Adipose tissue (tissue), 3 donors: ENCODE results near the gene MEGF11. TPM values are rescaled to one million over a fixed set of nuclear protein-coding genes. Genes with fewer than 3 reads are reported as not detected.
"Not testable (repeated sequence)": the region's sequence is repeated elsewhere in the genome, so short reads cannot be mapped to it uniquely, and the experiment has no call there.

Experiments used
- H3K27ac ChIP-seq: one replicate; pipeline ENCODE4 v1.5.1; 2013; ENCODE audit warnings: low read depth, low read length
- WGBS, 3 donors: extraction: QIAGEN DNeasy Blood & Tissue Kit; methylation state at CpG; one replicate each; pipeline ENCODE4 v1.1.7; 2013; 5-methylcytosine and 5-hydroxymethylcytosine counted together
- polyA plus RNA-seq, 3 donors: library from polyadenylated mRNA; stranded (reverse); fragments of 200-250 nt; gene quantifications; one replicate each; pipeline ENCODE4 v1.2.3, GENCODE V29; 2013
- donor health status: healthy with polysubstance abuse.
- donor health status: Bipolar disorder and iron deficiency.
- donor health status: healthy.

Gene MEGF11
- polyA plus RNA-seq, 3 donors = 0.01 to 0.22 TPM; not detected in 1

DNA sequence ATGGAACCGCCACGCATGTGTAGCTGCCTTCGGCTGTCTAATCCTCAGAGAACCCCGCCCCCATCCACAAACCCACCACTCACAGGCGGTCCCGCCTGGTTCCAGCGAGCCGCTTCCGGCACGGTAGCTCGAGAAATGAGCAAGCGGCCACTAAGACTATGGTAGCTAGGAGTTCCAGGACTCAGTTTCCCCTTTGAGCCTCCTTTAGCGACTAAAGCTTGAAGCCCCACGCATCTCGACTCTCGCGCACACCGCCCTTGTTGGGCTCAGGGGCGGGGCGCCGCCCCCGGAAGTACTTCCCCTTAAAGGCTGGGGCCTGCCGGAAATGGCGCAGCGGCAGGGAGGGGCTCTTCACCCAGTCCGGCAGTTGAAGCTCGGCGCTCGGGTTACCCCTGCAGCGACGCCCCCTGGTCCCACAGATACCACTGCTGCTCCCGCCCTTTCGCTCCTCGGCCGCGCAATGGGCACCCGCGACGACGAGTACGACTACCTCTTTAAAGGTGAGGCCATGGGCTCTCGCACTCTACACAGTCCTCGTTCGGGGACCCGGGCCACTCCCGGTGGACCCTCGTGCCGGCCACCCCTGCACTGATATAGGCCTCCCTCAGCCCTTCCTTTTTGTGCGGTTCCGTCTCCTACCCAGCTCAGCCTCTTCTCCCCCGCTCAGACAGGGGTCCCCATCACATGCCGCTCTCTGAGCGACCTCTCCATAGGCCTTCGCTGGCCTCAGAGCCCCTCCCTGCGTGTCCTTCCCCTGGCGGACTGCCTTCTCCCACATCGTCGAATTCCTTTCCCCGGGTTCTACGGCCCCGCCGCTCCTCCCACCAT is 384.2 kb downstream of the MEGF11 start, which contains the start of gene RAB11A:
RAB11A (plus strand) TSS at position 366 of the 828 bp plus-strand sequence; CDS start at position 461, 95 bp downstream.
- WGBS, 3 donors = 0 to 1% (median 0%) methylated on average over 56 to 62 of the region's 62 CpGs
- H3K27ac ChIP-seq = peak within 1 kb of the TSS; percentile 82

DNA sequence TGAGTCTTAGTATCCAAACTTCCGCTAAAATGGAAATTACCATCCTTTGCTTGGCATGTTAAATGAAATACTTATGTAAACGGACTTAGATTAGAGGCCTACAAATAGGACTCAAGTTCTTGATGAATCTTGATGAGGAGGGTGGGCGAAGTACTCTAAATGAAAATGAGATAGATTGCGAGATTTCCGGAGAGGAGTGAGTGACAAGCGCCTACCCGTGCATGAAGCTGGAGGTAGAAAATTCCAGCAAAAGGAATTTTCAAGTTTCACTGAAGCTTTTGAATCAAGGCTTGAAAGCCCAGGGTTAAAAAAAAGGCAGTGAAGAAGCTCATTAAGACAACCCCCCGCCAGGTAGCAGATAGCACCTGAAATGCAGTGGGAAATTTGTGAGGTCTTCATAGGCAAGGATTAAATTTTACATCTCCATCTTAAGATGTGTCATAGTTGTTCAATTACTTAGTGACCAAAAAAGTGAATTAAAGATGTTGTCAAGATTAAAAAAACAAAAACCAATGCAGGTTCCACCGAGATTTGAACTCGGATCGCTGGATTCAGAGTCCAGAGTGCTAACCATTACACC is 384.9 kb downstream of the MEGF11 start:
- 64 to 66% (median 66%) methylated on average over 11 of the region's 11 CpGs for WGBS, 3 donors
- no peak overlapping the region for H3K27ac ChIP-seq

DNA sequence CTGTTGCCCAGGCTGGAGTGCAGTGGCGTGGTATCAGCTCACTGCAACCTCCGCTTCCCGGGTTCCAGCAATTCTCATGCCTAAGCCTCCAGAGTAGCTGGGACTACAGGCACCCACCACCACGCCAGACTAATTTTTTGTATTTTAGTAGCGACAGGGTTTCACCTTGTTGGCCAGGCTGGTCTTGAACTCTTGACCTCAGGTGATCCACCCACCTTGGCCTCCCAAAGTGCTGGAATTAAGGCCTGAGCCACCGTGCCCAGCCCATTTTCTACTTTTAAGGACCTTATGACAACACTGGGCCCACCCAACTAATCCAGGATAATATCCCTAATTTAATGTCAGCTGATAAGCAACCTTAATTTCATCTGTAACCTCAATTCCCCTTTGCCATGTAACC is 385.6 kb downstream of the MEGF11 start:
- H3K27ac ChIP-seq = not testable (repeated sequence)
- WGBS, 3 donors = 95 to 96% (median 96%) methylated on average over 6 of the region's 6 CpGs

DNA sequence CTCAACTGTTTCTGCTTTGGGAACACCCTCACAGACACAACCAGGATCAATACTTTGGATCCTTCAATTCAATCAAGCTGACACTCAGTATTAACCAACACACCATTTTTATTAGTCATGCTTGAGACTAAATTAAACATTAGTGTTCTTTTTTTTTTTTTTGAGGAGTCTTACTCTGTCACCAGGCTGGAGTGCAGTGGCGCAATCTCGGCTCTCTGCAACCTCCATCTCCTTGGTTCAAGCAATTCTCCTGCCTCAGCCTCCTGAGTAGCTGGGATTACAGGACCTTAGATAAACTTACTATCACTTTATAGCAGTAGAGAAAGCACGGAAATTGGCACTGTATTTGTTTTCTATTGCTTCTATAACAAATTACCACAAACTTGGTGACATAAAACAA is 386.3 kb downstream of the MEGF11 start:
- 89 to 95% (median 92%) methylated on average over 3 of the region's 3 CpGs for WGBS, 3 donors

DNA sequence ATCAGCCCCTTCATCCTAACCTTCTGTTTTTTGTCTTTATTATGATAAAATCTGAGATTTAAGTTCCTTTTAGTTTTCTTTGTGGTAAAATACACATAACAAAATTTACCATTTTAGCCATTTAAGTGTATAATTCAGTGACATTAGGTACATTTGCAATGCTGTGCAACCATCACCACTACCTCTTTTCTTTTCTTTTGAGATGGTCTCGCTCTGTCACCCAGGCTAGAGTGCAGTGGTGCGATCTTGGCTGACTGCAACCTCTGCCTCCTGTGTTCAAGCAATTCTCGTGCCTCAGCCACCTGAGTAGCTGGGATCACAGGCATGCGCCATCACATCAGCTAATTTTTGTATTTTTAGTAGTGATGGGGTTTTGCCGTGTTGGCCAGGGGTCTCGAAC is 390.4 kb downstream of the MEGF11 start:
- 94 to 96% (median 95%) methylated on average over 6 of the region's 6 CpGs for WGBS, 3 donors
- no peak overlapping the region for H3K27ac ChIP-seq

More for the DNA sequence above, 386.3 kb downstream of the MEGF11 start:
- H3K27ac ChIP-seq = no peak overlapping the region

DNA sequence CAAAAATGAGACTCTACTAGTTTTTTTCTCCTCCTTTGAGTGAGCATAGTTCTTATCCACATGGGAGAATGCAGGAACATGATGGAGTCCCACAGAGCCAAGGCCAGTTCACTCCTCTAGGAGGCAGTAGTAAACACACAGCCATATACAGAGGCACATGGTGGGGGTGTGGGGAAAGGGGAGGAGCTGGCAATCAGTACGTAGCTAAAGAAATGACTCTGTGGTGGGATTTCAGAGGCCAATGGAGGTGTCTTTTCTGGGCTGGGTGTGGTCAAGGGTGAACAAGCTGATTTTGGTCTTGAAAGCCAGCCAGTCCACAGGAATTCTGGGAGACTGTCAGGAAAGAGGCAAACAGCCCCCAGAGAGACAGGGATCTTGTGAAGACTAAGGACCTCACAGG is 390.9 kb downstream of the MEGF11 start:
- no peak overlapping the region for H3K27ac ChIP-seq
- 11 to 27% (median 13%) methylated on average over 1 of the region's 1 CpG for WGBS, 3 donors

DNA sequence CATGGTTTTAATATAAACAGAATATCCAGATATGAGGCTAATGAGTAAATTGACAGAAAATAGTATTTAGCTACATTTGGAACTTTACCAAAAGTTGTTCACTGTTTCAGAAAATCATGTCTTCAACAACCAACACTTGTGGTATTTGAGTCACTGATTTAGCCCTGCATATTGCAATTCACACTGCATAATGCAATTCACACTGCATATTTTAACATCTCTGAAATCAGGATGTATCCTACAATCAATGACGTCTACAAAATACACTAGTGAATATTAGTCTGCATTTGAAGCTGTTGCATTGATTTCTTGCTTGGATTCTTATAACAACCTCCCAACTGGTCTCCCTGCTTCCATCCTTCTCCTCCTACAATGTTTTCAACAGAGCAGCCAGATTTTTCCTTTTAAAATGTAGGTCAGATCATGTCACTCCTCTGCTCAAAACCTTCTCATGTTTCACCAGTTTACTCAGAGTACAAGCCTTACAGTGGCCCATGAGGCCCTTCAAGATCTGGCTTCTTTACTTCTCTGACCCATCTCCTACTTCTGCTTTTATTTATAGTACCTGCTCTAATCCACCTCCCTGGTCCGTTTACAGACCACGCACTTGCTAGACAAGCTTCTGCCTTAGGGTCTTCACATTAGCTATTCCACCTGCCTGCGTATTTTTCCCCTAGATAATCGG is 395.7 kb downstream of the MEGF11 start:
- 63 to 82% (median 67%) methylated on average over 5 of the region's 5 CpGs for WGBS, 3 donors
- no peak overlapping the region for H3K27ac ChIP-seq

DNA sequence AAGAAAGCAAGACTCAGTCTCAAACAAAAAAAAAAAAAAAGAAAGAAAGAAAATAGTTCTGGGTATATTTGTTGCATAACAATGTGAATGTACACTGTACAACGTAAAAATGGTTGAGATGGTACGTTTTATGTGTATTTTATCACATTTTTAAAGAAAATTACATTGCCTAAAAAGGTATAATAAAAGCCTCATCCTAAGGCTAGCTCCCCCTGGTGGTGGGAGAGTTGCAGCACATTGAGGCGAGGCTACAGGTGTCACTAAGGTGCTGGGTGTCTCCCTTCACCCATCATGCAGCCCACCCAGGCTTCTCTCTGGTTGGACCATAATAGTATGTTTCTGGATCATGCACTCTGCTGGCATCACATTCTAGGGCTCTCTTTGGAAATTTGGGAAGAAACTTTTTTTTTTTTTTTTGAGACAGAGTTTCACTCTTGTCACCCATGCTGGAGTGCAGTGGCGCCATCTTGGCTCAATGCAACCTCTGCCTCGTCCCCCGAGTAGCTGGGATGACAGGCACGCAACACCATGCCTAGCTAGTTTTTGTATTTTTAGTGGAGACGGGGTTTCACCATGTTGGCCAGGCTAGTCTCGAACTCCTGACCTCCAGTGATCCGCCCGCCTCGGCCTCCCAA is 396.6 kb downstream of the MEGF11 start:
- WGBS, 3 donors = 65 to 69% (median 69%) methylated on average over 12 of the region's 12 CpGs

DNA sequence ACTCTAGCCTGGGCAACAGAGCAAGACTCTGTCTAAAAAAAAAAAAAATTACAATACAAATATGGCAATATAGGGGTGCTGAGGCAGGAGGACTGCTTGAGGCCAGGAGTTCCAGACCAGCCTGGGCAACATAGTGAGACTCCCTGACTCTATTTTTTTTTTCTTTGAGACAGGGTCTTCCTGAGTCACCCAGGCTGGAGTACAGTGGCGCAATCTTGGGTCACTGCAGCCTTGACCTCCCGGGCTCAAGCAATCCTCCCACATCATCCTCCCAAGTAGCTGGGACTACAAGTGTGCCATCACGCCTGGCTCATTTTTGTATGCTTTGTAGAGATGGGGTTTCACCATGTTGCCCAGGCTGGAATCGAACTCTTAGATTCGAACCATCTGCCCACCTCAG is 401.6 kb downstream of the MEGF11 start:
- WGBS, 3 donors = 86 to 94% (median 92%) methylated on average over 5 of the region's 5 CpGs
- no peak overlapping the region for H3K27ac ChIP-seq

More for the DNA sequence above, 396.6 kb downstream of the MEGF11 start:
- H3K27ac ChIP-seq = no peak overlapping the region

DNA sequence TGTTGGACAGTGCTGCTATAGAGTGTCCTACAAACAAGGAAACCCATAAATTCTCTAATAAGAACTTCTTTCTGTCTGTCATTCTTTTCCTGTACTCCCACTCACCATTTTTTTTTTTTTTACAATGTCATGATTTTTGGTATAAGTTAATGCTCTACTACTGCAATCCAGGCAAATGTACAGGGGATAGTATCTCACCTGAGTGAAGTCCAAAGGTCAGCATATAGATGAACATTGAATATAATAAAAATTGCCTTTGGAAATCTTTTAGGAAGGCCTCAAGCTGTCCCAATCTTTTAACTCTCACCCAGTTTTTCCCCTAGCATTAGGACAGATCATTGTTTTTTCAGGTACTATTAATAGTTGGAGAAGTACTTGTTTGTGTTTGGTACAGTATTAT is 405.6 kb downstream of the MEGF11 start:
- no peak overlapping the region for H3K27ac ChIP-seq

DNA sequence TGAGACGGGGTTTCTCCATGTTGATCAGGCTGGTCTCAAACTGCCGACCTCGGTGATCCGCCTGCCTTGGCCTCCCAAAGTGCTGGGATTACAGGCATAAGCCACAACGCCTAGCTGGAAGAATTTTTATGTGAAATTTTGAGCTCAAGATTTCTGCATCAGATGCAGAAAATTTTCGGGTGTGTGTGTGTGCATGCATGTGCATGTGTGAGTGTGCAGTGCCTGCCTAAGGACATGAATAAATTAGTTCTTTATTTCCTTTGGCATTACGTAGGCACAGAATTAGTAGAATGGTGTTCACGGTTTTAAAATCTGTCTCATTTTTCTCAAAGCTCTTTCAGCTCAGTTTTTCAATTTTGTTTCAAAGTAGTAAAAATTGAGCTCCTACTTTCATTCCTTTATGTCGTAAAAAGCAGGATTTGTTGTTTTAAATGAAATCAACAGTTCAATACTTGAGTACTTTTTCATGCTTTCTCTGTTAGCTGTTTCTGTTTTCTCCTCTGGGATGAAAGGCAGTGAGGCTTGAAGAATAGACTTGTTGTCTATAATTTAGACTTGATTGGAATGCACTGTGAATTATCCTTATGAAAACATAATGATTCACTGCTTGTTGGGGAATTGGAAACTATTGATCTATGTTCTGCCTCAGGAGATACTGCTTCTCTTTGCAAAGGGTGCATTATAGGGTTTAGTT is 407.6 kb downstream of the MEGF11 start:
- WGBS, 3 donors = 80 to 83% (median 81%) methylated on average over 9 of the region's 9 CpGs
- no peak overlapping the region for H3K27ac ChIP-seq

Other genes starting within 250 kb of the MEGF11 start
- gene DIS3L, start 39.8 kb upstream of the MEGF11 start, polyA plus RNA-seq = 10 to 100 TPM; 14.1 to 19.5 (median 19.4) TPM
- 1 to 10 TPM; 2.0 to 4.6 (median 2.4) TPM for gene TIPIN, start 102.9 kb upstream of the MEGF11 start, polyA plus RNA-seq
- 10 to 100 TPM; 11.7 to 34.7 (median 27.7) TPM for gene MAP2K1, start 133.2 kb upstream of the MEGF11 start, polyA plus RNA-seq
- 10 to 100 TPM; 15.4 to 34.9 (median 25.9) TPM for gene SNAPC5, start 244.0 kb upstream of the MEGF11 start, polyA plus RNA-seq